ENCODE measurements around the gene RAD23B.

The RAD23B gene

GRCh38 chr9:107269254-107269653, 13.8 kb upstream of the RAD23B start:
- DNase-seq, result no peak

GRCh38 chr9:107269681-107270080, 13.4 kb upstream of the RAD23B start:
- DNase-seq, result no peak

GRCh38 chr9:107270082-107270481, 13.0 kb upstream of the RAD23B start:
- DNase-seq, result no peak

GRCh38 chr9:107270580-107270979, 12.5 kb upstream of the RAD23B start:
- DNase-seq, result no peak

GRCh38 chr9:107273634-107274033, 9.4 kb upstream of the RAD23B start:
- DNase-seq, result no peak

- DNase-seq, result no peak
Observed at GRCh38 chr9:107274096-107274495, 9.0 kb upstream of the RAD23B start.

GRCh38 chr9:107274953-107275422, 8.1 kb upstream of the RAD23B start:
- DNase-seq, result no peak

DNA sequence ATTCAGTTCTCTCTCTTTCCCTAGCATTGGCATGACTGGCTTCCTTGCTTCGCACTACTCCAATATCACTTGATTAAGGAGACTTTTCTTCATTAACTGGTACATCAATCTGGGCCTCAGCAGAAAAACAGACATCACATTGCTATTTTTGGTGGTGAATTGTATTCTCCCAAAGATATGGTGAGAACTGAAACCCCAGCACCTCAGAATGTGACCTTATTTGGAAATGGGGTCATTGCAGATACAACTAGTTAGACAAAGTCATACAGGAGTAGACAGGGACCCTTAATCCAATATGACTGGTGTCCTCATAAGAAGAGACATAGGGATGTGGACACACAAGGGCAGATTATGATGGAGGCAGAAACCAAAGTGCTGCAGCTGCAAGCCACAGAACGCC, 7.5 kb upstream of the RAD23B start:
- DNase-seq, result no peak

- no peak for DNase-seq
Observed at GRCh38 chr9:107276966-107277710, 5.9 kb upstream of the RAD23B start.

DNA sequence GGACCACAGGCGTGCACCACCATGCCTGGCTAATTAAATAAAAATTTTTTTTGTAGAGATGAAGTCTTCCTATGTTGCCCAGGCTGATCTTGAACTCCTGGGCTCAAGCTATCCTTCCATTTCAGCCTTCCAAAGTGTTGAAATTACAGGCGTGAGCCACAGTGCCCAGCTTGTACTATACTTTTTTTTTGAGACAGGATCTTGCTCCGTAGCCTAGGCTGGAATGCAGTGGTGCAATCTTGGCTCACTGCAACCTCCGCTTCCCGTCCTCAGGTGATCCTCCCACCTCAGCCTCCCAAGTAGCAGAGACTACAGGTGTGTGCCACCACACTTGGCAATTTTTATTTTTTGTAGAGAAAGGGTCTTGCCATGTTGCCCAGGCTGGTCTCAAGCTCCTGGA, 5.3 kb upstream of the RAD23B start:
- no peak for DNase-seq

DNA sequence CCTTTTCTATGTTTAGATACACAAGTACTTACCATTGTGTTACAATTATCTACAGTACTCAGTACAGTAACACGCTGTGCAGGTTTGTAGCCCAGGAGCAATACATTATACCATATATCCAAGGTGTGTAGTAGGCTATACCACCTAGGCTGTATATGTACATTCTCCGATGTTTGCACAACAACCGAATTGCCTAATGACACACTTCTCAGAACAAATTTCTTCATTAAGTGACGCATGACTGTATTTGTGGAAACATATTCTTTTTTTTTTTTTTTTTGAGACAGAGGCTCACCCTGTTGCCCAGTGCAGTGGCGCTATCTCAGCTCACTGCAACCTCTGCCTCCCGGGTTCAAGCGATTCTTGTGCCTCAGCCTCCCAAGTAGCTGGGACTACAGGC, 4.0 kb upstream of the RAD23B start:
- no peak for DNase-seq

DNA sequence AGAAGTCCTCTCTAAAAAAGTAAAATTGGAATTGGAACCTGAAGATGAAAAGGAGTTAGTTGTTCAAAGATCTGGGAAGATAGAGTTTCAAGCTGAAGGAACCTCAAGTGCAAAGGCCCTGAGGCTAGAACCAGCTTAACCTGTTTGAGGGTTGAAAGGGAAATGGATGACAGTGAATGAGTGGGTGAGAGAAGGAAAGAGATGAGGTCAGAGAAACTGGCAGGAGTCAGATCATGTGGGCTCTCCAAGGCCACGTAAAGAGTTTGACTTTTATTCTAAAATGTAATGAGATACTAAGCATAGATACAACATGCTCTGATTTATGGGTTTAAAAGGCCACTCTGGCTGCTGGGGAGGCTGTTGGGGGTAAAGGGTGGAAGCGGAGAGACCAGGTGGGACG, 2.5 kb upstream of the RAD23B start:
- no peak for DNase-seq

- DNase-seq, result no peak
Observed at GRCh38 chr9:107281184-107281583, 1.9 kb upstream of the RAD23B start.

- DNase-seq, result no peak
Observed at GRCh38 chr9:107281922-107282667, 984 bp upstream of the RAD23B start.

DNA sequence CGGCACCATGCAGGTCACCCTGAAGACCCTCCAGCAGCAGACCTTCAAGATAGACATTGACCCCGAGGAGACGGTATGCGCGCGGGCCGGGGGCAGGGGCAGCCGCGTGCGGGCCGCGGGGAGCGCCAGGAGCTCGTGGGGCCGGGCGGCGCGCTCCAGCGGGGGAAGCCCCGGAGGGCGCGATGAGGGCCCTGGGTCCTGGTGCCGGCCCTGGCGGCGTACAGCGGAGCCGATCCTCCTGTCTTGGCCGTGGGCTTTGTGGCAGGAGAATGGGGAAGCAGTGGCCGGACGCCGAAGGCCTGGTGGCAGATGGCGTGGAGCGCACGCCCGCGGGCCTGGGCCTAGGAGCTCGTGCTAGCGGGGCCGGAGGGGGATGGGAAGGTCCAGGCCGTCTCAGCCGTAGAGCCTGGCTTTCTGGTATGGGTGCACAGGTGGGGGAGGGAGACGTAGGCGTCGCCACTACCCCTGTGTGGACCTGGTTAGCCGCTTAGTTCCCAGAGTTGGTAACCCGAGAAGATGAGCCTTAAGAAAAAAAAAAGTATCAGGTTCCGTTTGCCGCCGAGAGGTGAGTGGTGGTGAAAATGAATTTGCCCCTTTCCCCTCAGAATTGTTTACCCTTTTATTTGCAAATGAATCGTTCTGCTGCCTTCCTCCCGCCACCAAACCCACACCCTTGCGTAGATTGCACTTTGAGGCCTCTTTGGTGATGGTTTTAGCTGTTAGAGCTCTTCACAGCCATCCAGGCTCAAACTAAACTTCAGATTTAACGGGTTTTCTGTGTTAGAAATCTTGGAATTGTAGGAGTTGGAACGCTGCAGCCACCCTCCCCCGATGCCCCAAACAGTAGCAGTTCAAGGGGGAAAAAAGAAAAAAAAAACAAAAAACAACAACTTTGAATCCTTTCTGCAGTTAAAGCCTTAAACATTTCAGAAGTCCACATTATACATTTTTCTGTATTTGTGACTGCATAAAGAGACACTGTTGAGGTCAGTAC, 841 bp downstream of the RAD23B start:
- DNase-seq, result peak; percentile 76 to 83

- no peak for DNase-seq
Observed at GRCh38 chr9:107284636-107285035, 1.6 kb downstream of the RAD23B start.

- no peak for DNase-seq
Observed at GRCh38 chr9:107285286-107285685, 2.2 kb downstream of the RAD23B start.

DNA sequence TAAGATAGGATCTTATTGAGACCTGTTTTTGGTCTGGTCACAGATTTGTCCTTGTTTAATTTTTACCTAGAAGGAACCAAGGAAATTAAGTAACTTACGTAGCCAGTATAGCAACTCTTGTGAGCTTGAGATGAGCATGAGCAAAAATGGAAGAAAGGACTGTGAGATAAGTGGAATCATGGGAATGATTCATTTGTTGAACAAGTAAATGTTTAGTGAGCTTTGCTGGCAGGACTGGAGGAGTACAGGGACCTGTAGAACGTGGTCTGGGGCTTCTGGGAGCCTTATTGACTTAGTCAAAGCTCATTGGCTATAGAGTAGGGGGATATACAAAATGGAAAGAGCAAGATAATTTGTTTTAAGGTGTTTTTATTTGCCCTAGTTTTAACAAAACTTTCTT, 3.0 kb downstream of the RAD23B start:
- no peak for DNase-seq

DNA sequence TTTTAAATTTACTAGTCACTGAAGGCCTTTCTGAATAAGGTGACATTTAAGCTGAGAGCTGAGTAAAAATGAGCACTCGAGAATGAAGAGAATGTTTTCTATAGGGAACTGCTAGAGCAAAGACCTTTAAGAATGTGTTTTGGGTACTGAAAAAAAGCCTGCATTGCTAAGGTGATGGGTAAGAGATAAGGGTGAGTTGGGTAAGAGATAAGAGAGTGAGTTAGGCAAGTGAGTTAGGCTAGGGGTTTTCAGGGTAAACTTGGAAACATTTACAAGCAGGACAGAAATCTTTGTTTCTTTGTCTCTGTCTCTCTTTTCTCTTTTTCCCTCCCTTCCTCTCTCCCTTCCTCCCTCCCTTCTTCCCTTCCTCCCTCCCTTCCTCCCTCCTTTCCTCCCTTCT, 5.6 kb downstream of the RAD23B start:
- no peak for DNase-seq

DNA sequence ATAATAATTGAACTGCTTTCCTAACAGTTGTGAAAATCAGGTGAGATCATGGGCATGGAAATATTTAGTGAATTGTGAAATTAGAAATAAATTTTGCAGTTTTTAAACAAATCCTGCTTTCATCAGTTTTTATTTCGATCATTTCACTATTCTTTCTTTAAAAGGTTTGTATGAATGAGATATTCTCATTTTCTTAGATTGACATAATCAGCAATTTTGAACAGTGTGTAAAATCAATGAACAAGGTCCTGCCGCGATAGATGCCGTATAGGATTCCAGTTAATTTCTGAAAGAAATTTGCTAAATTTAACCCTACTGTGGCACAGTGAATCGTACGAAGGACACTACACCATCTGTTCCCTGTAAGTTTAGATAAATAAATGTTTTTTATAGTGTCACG, 7.5 kb downstream of the RAD23B start:
- no peak for DNase-seq

- no peak for DNase-seq
Observed at GRCh38 chr9:107292821-107293542, 9.9 kb downstream of the RAD23B start.

- no peak for DNase-seq
Observed at GRCh38 chr9:107293543-107294085, 10.5 kb downstream of the RAD23B start.
